ENCODE results near the gene SNRNP27. TPM values are rescaled to one million over a fixed set of nuclear protein-coding genes. Genes with fewer than 3 reads are reported as not detected.
A peak's percentile ranks its signal among the peaks of the same experiment; 100 is the strongest.
"Not testable (repeated sequence)": the region's sequence is repeated elsewhere in the genome, so short reads cannot be mapped to it uniquely, and the experiment has no call there.

Gene SNRNP27
- total and polyA plus RNA-seq, 3 donors from 2014 or later, result 43.8 to 78.3 (median 77.1) TPM

GRCh38 chr2:69889302-69889701 lies 4.5 kb upstream of the SNRNP27 start:
- no peaks in the 10 kb centered on the region for H3K4me1 ChIP-seq
- intact Hi-C loops (cut with DNase I; ENCODE audit: low total_unique reads), result no loop called here
- no peaks in the 10 kb centered on the region for H3K36me3 ChIP-seq (ENCODE audit: low read depth, missing control alignments)
- DNase-seq, result no peak
- H3K9me3 ChIP-seq, result no peaks in the 10 kb centered on the region
- TF ChIP-seq CTCF (IDR thresholded peaks at IDR 0.05) (no peak), POLR2A (IDR thresholded peaks at IDR 0.05) (no peak)
- H3K4me3 ChIP-seq, result no peak overlapping the region
- H3K27me3 ChIP-seq, result no peaks in the 10 kb centered on the region
- H3K27ac ChIP-seq, result no peak overlapping the region

- no peaks in the 10 kb centered on the region for H3K9me3 ChIP-seq
- DNase-seq, result no peak
- intact Hi-C loops (cut with DNase I; ENCODE audit: low total_unique reads), result no loop called here
- no peak overlapping the region for H3K4me3 ChIP-seq
- H3K27ac ChIP-seq, result no peak overlapping the region
- no peaks in the 10 kb centered on the region for H3K27me3 ChIP-seq
- H3K4me1 ChIP-seq, result peaks cover 13% of the 10 kb centered on the region
- no peaks in the 10 kb centered on the region for H3K36me3 ChIP-seq (ENCODE audit: low read depth, missing control alignments)
- 64 to 74% methylated on average over 1 of the region's 1 CpG for WGBS, 2 donors
- TF ChIP-seq POLR2A (IDR thresholded peaks at IDR 0.05) (no peak), CTCF (IDR thresholded peaks at IDR 0.05) (no peak)
Observed at GRCh38 chr2:69890881-69891280, 2.9 kb upstream of the SNRNP27 start.

GRCh38 chr2:69892838-69893424 lies 825 bp upstream of the SNRNP27 start:
- Histone ChIP-seq H3K4me1 (peaks cover 13% of the 10 kb centered on the region), H3K4me3 (peak overlapping the region in 1 of 2 donors; percentile 70)
- H3K27ac ChIP-seq; H3K36me3 ChIP-seq (ENCODE audit: low read depth, missing control alignments); DNase-seq; H3K9me3 ChIP-seq; H3K27me3 ChIP-seq; intact Hi-C loops (cut with DNase I; ENCODE audit: low total_unique reads): not testable (repeated sequence)
- 88 to 92% methylated on average over 7 of the region's 7 CpGs for WGBS, 2 donors

GRCh38 chr2:69894737-69895136 lies 981 bp downstream of the SNRNP27 start:
- H3K36me3 ChIP-seq (ENCODE audit: low read depth, missing control alignments); H3K27me3 ChIP-seq; DNase-seq; intact Hi-C loops (cut with DNase I; ENCODE audit: low total_unique reads); H3K9me3 ChIP-seq: not testable (repeated sequence)
- Histone ChIP-seq H3K27ac (peak overlapping the region in 1 of 2 donors; percentile 68), H3K4me1 (peaks cover 13% of the 10 kb centered on the region), H3K4me3 (peak overlapping the region; percentile 70 to 82)
- WGBS, 2 donors, result 31 to 33% methylated on average over 23 of the region's 23 CpGs

GRCh38 chr2:69902213-69902922 lies 8.6 kb downstream of the SNRNP27 start:
- Histone ChIP-seq H3K27me3 (no peaks in the 10 kb centered on the region), H3K9me3 (no peaks in the 10 kb centered on the region), H3K27ac (no peak overlapping the region), H3K36me3 (ENCODE audit: low read depth, missing control alignments) (no peaks in the 10 kb centered on the region), H3K4me3 (no peak overlapping the region), H3K4me1 (peaks cover 3% of the 10 kb centered on the region)
- DNase-seq, result no peak
- no peak for TF ChIP-seq POLR2A (IDR thresholded peaks at IDR 0.05)
- 75 to 79% methylated on average over 8 of the region's 8 CpGs for WGBS, 2 donors
- intact Hi-C loops (cut with DNase I; ENCODE audit: low total_unique reads), result no loop called here

- intact Hi-C loops (cut with DNase I; ENCODE audit: low total_unique reads), result no loop called here
- Histone ChIP-seq H3K9me3 (no peaks in the 10 kb centered on the region), H3K36me3 (ENCODE audit: low read depth, missing control alignments) (no peaks in the 10 kb centered on the region)
Observed at GRCh38 chr2:69907216-69907615, 13.5 kb downstream of the SNRNP27 start.

More at GRCh38 chr2:69907216-69907615, 13.5 kb downstream of the SNRNP27 start:
- Histone ChIP-seq H3K27me3 (no peaks in the 10 kb centered on the region), H3K4me1 (peaks cover 3% of the 10 kb centered on the region), H3K27ac (no peak overlapping the region), H3K4me3 (no peak overlapping the region)
- TF ChIP-seq POLR2A (IDR thresholded peaks at IDR 0.05), result no peak
- TF ChIP-seq CTCF (IDR thresholded peaks at IDR 0.05), result no peak
- DNase-seq, result no peak
